ENCODE measurements around the gene TRPM1. TPM values are rescaled to one million over a fixed set of nuclear protein-coding genes. Genes with fewer than 3 reads are reported as not detected.
A peak's percentile ranks its signal among the peaks of the same experiment; 100 is the strongest.

The TRPM1 gene
- total RNA-seq, 1 experiment from 2014 or later = 0.77 TPM

DNA sequence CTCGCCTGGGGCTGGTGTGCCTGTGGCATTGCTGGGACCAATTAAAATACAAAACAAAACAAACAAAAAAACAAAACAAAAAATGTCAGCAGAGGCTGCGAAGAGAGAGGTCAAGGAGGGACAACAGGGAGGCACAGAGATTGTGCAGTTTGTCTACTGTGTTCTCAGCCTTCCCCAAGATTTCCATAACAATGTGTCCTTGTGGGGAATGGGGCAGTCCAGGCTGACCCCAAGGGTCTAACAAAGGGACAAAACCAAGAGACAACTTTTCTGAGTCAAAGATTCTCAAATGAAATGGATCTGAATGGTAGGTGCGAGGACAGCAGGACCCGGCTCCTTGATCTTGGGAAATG is 46.4 kb upstream of the TRPM1 start:
- Mint-ChIP-seq H3K36me3 (no peaks in the 10 kb centered on the region), H3K4me1 (peaks cover 71% of the 10 kb centered on the region), H3K27ac (peak overlapping the region; percentile 93), H3K4me3 (peak overlapping the region; percentile 18), H3K27me3 (ENCODE audit: low read depth) (no peaks in the 10 kb centered on the region; the same call in 1 of the 2 replicates), H3K9me3 (no peaks in the 10 kb centered on the region)
- ATAC-seq = no peak
- ChIA-PET POLR2A (interaction anchor here (0.5 kb wide), 1 partner anchor 401 kb away, joined by 3 read pairs; no protein-coding TSS in a partner anchor), CTCF (interaction anchor here (0.8 to 3.4 kb wide), 4 partner anchors 19 to 289 kb away, joined by 3 to 29 read pairs (median 3); no protein-coding TSS in a partner anchor)
- TF ChIP-seq ZNF121 (CRISPR knock-in tag; IDR thresholded peaks at IDR 0.05) (peak; percentile 99), FOXP4 (CRISPR knock-in tag; IDR thresholded peaks at IDR 0.05) (0 out of 2 replicates have a peak, but pooled peaks have one; percentile 45), NR2C2 (CRISPR knock-in tag; IDR thresholded peaks at IDR 0.05) (no peak), ZNF423 (CRISPR knock-in tag; IDR thresholded peaks at IDR 0.05) (no peak)
- DNase-seq (ENCODE audit: low spot score) = no peak

GRCh38 chr15:31147456-31147855 is 45.9 kb upstream of the TRPM1 start:
- Mint-ChIP-seq H3K27me3 (ENCODE audit: low read depth) (no peaks in the 10 kb centered on the region; the same call in 1 of the 2 replicates), H3K27ac (peak overlapping the region; percentile 93), H3K4me1 (peaks cover 71% of the 10 kb centered on the region), H3K36me3 (no peaks in the 10 kb centered on the region), H3K4me3 (no peak overlapping the region; the same call in 1 of the 2 replicates), H3K9me3 (no peaks in the 10 kb centered on the region)
- no peak for DNase-seq (ENCODE audit: low spot score)
- no peak for ATAC-seq
- CTCF ChIA-PET = interaction anchor here (0.8 to 3.4 kb wide), 3 partner anchors 18 to 288 kb away, joined by 3 to 29 read pairs (median 3); no protein-coding TSS in a partner anchor
- POLR2A ChIA-PET = no interaction called here
- TF ChIP-seq FOXP4 (CRISPR knock-in tag; IDR thresholded peaks at IDR 0.05) = no peak
- no peak for TF ChIP-seq NR2C2 (CRISPR knock-in tag; IDR thresholded peaks at IDR 0.05)
- TF ChIP-seq EMX1 (CRISPR knock-in tag; IDR thresholded peaks at IDR 0.05) = no peak
- TF ChIP-seq AR (CRISPR knock-in tag; IDR thresholded peaks at IDR 0.05) = no peak
- TF ChIP-seq, protein P1, sequence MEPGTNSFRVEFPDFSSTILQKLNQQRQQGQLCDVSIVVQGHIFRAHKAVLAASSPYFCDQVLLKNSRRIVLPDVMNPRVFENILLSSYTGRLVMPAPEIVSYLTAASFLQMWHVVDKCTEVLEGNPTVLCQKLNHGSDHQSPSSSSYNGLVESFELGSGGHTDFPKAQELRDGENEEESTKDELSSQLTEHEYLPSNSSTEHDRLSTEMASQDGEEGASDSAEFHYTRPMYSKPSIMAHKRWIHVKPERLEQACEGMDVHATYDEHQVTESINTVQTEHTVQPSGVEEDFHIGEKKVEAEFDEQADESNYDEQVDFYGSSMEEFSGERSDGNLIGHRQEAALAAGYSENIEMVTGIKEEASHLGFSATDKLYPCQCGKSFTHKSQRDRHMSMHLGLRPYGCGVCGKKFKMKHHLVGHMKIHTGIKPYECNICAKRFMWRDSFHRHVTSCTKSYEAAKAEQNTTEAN (CRISPR knock-in tag; IDR thresholded peaks at IDR 0.05) = no peak
- TF ChIP-seq NR3C1 (CRISPR knock-in tag; conservative IDR thresholded peaks at IDR 0.05; ENCODE audit: low read depth) = no peak
- no peak for TF ChIP-seq RORB (CRISPR knock-in tag; IDR thresholded peaks at IDR 0.05)
- no peak for TF ChIP-seq ZNF512 (CRISPR knock-in tag; IDR thresholded peaks at IDR 0.05; ENCODE audit: borderline replicate concordance)
- no peak for TF ChIP-seq FOXK1 (CRISPR knock-in tag; IDR thresholded peaks at IDR 0.05)
- no peak for TF ChIP-seq ERG (CRISPR knock-in tag; IDR thresholded peaks at IDR 0.05)
- no peak for TF ChIP-seq SMAD4 (CRISPR knock-in tag; IDR thresholded peaks at IDR 0.05)
- no peak for TF ChIP-seq ZNF396 (CRISPR knock-in tag; IDR thresholded peaks at IDR 0.05; ENCODE audit: borderline replicate concordance)
- no peak for TF ChIP-seq SOX15 (CRISPR knock-in tag; IDR thresholded peaks at IDR 0.05)
- TF ChIP-seq, protein P2, sequence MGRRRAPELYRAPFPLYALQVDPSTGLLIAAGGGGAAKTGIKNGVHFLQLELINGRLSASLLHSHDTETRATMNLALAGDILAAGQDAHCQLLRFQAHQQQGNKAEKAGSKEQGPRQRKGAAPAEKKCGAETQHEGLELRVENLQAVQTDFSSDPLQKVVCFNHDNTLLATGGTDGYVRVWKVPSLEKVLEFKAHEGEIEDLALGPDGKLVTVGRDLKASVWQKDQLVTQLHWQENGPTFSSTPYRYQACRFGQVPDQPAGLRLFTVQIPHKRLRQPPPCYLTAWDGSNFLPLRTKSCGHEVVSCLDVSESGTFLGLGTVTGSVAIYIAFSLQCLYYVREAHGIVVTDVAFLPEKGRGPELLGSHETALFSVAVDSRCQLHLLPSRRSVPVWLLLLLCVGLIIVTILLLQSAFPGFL (CRISPR knock-in tag; IDR thresholded peaks at IDR 0.05; ENCODE audit: borderline replicate concordance) = no peak
- TF ChIP-seq ELF4 (CRISPR knock-in tag; IDR thresholded peaks at IDR 0.05; ENCODE audit: low read depth) = no peak
- no peak for TF ChIP-seq ZBTB21 (CRISPR knock-in tag; IDR thresholded peaks at IDR 0.05; ENCODE audit: borderline replicate concordance)
- TF ChIP-seq, protein P3, sequence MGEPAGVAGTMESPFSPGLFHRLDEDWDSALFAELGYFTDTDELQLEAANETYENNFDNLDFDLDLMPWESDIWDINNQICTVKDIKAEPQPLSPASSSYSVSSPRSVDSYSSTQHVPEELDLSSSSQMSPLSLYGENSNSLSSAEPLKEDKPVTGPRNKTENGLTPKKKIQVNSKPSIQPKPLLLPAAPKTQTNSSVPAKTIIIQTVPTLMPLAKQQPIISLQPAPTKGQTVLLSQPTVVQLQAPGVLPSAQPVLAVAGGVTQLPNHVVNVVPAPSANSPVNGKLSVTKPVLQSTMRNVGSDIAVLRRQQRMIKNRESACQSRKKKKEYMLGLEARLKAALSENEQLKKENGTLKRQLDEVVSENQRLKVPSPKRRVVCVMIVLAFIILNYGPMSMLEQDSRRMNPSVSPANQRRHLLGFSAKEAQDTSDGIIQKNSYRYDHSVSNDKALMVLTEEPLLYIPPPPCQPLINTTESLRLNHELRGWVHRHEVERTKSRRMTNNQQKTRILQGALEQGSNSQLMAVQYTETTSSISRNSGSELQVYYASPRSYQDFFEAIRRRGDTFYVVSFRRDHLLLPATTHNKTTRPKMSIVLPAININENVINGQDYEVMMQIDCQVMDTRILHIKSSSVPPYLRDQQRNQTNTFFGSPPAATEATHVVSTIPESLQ (CRISPR knock-in tag; IDR thresholded peaks at IDR 0.05) = no peak

Data from WTC11 (cell line).